GM12874 (cell line): ENCODE data around the gene PRKCE.

ENCODE experiments used
- CTCF ChIP-seq: IDR thresholded peaks from 2 replicates; pipeline ENCODE4 v1.5.1; 2011; ENCODE audit warnings: low read depth, mild to moderate bottlenecking, control low read depth, low read length, moderate library complexity; ENCODE audit not compliant: insufficient read depth

The PRKCE gene

GRCh38 chr2:46056541-46056940 lies 405.1 kb downstream of the PRKCE start:
- no peak for TF ChIP-seq CTCF

- TF ChIP-seq CTCF: no peak
Observed at GRCh38 chr2:46058140-46058539, 406.7 kb downstream of the PRKCE start.

GRCh38 chr2:46062637-46063412 lies 411.4 kb downstream of the PRKCE start:
- TF ChIP-seq CTCF: peak; percentile 77

- TF ChIP-seq CTCF: no peak
Observed at GRCh38 chr2:46064396-46064795, 412.9 kb downstream of the PRKCE start.

- TF ChIP-seq CTCF: no peak
Observed at GRCh38 chr2:46065152-46065551, 413.7 kb downstream of the PRKCE start.

GRCh38 chr2:46066116-46066515 lies 414.6 kb downstream of the PRKCE start:
- no peak for TF ChIP-seq CTCF

GRCh38 chr2:46066601-46067000 lies 415.1 kb downstream of the PRKCE start:
- no peak for TF ChIP-seq CTCF
